ENCODE data around the gene REEP3. TPM values are rescaled to one million over a fixed set of nuclear protein-coding genes. Genes with fewer than 3 reads are reported as not detected.
"Not testable (repeated sequence)": the region's sequence is repeated elsewhere in the genome, so short reads cannot be mapped to it uniquely, and the experiment has no call there.

Gene REEP3
- total and polyA plus RNA-seq, 7 experiments from 2014 or later, result 1.6 to 21.6 (median 8.1) TPM

GRCh38 chr10:63481815-63482421 is 39.3 kb upstream of the REEP3 start:
- CTCF ChIA-PET, result interaction anchor here (1.1 kb wide), 1 partner anchor 29 kb away, joined by 3 read pairs; no protein-coding TSS in a partner anchor

GRCh38 chr10:63483983-63484382 is 37.2 kb upstream of the REEP3 start:
- Mint-ChIP-seq H3K27me3 (no peaks in the 10 kb centered on the region), H3K4me1 (peaks cover 6 to 36% (median 24%) of the 10 kb centered on the region in 7 donors), H3K27ac (no peak overlapping the region), H3K4me3 (no peak overlapping the region), H3K36me3 (peaks cover 0 to 2% (median 0%) of the 10 kb centered on the region in 5 donors), H3K9me3 (no peaks in the 10 kb centered on the region)
- CTCF ChIA-PET, result no interaction called here
- POLR2A ChIA-PET, result interaction anchor here (0.9 kb wide), 1 partner anchor 37 kb away, joined by 3 read pairs; the partner anchor contains the start of gene REEP3
- DNase-seq (no peak), ATAC-seq (no peak)
- Histone ChIP-seq H3K36me3 (ENCODE audit: control insufficient read depth in 2 of 3, insufficient read depth in 3 of 3, low read length in 3 of 3) (no peaks in the 10 kb centered on the region), H3K27ac (ENCODE audit: low read depth, low read length) (no peak overlapping the region), H3K4me3 (ENCODE audit: low read length) (no peak overlapping the region), H3K9me3 (ENCODE audit: control insufficient read depth in 2 of 3, low read length in 3 of 3) (no peaks in the 10 kb centered on the region), H3K4me1 (ENCODE audit: control insufficient read depth in 2 of 2, insufficient read depth in 2 of 2, low read length in 2 of 2) (peaks cover 0 to 3% of the 10 kb centered on the region in 2 donors), H3K27me3 (ENCODE audit: control insufficient read depth in 2 of 2, insufficient read depth in 2 of 2, low read length in 2 of 2) (no peaks in the 10 kb centered on the region)
- intact Hi-C loops (cut with micrococcal nuclease), result loop anchor here in 1 of 2 donors (2.0 kb wide), 1 partner anchor 17 kb away; no protein-coding TSS in a partner anchor

More at GRCh38 chr10:63481815-63482421, 39.3 kb upstream of the REEP3 start:
- no peaks in the 10 kb centered on the region for H3K27me3 Mint-ChIP-seq
- ATAC-seq (no peak), DNase-seq (no peak)
- H3K27ac ChIP-seq (ENCODE audit: low read depth, low read length), result no peak overlapping the region
- intact Hi-C loops (cut with micrococcal nuclease), result loop anchor here in 1 of 2 donors (2.0 kb wide), 1 partner anchor 15 kb away; no protein-coding TSS in a partner anchor
- H3K9me3 ChIP-seq (ENCODE audit: control insufficient read depth in 2 of 3, low read length in 3 of 3), result no peaks in the 10 kb centered on the region
- POLR2A ChIA-PET, result interaction anchor here (0.6 kb wide), 1 partner anchor 205 kb away, joined by 3 read pairs; no protein-coding TSS in a partner anchor
- H3K9me3 Mint-ChIP-seq, result peaks cover 0 to 2% (median 0%) of the 10 kb centered on the region in 11 donors
- no peak overlapping the region for H3K4me3 Mint-ChIP-seq
- H3K4me3 ChIP-seq (ENCODE audit: low read length), result no peak overlapping the region
- H3K4me1 Mint-ChIP-seq, result peaks cover 6 to 43% (median 29%) of the 10 kb centered on the region in 7 donors
- no peak overlapping the region for H3K27ac Mint-ChIP-seq
- peaks cover 0 to 3% of the 10 kb centered on the region in 2 donors for H3K4me1 ChIP-seq (ENCODE audit: control insufficient read depth in 2 of 2, insufficient read depth in 2 of 2, low read length in 2 of 2)
- H3K27me3 ChIP-seq (ENCODE audit: control insufficient read depth in 2 of 2, insufficient read depth in 2 of 2, low read length in 2 of 2), result no peaks in the 10 kb centered on the region
- H3K36me3 ChIP-seq (ENCODE audit: control insufficient read depth in 2 of 3, insufficient read depth in 3 of 3, low read length in 3 of 3), result no peaks in the 10 kb centered on the region
- peaks cover 0 to 4% (median 0%) of the 10 kb centered on the region in 5 donors for H3K36me3 Mint-ChIP-seq

- Histone ChIP-seq H3K27me3 (ENCODE audit: control insufficient read depth in 2 of 2, insufficient read depth in 2 of 2, low read length in 2 of 2) (no peaks in the 10 kb centered on the region), H3K4me3 (ENCODE audit: low read length) (no peak overlapping the region), H3K27ac (ENCODE audit: low read depth, low read length) (no peak overlapping the region), H3K4me1 (ENCODE audit: control insufficient read depth in 2 of 2, insufficient read depth in 2 of 2, low read length in 2 of 2) (peaks cover 0 to 3% of the 10 kb centered on the region in 2 donors), H3K36me3 (ENCODE audit: control insufficient read depth in 2 of 3, insufficient read depth in 3 of 3, low read length in 3 of 3) (no peaks in the 10 kb centered on the region), H3K9me3 (ENCODE audit: control insufficient read depth in 2 of 3, low read length in 3 of 3) (no peaks in the 10 kb centered on the region)
- ATAC-seq (no peak), DNase-seq (no peak)
- peaks cover 0 to 30% (median 23%) of the 10 kb centered on the region in 7 donors for H3K4me1 Mint-ChIP-seq
- H3K27ac Mint-ChIP-seq, result no peak overlapping the region
- H3K9me3 Mint-ChIP-seq, result no peaks in the 10 kb centered on the region
- peaks cover 0 to 6% (median 0%) of the 10 kb centered on the region in 5 donors for H3K36me3 Mint-ChIP-seq
- intact Hi-C loops (cut with micrococcal nuclease), result no loop called here
- H3K4me3 Mint-ChIP-seq, result no peak overlapping the region
- no peaks in the 10 kb centered on the region for H3K27me3 Mint-ChIP-seq
- POLR2A ChIA-PET, result no interaction called here
- CTCF ChIA-PET, result no interaction called here
Observed at GRCh38 chr10:63487990-63488389, 33.2 kb upstream of the REEP3 start.

- CTCF ChIA-PET, result no interaction called here
- no peak for ATAC-seq
- POLR2A ChIA-PET, result no interaction called here
Observed at GRCh38 chr10:63489838-63490237, 31.4 kb upstream of the REEP3 start.

GRCh38 chr10:63491588-63492316 is 29.4 kb upstream of the REEP3 start:
- no peak for DNase-seq
- H3K4me3 Mint-ChIP-seq, result no peak overlapping the region
- ChIA-PET CTCF (no interaction called here), POLR2A (no interaction called here)
- Histone ChIP-seq H3K4me1 (ENCODE audit: control insufficient read depth in 2 of 2, insufficient read depth in 2 of 2, low read length in 2 of 2) (peaks cover 0 to under 1% of the 10 kb centered on the region in 2 donors), H3K9me3 (ENCODE audit: control insufficient read depth in 2 of 3, low read length in 3 of 3) (no peaks in the 10 kb centered on the region), H3K36me3 (ENCODE audit: control insufficient read depth in 2 of 3, insufficient read depth in 3 of 3, low read length in 3 of 3) (no peaks in the 10 kb centered on the region), H3K4me3 (ENCODE audit: low read length) (no peak overlapping the region), H3K27ac (ENCODE audit: low read depth, low read length) (no peak overlapping the region), H3K27me3 (ENCODE audit: control insufficient read depth in 2 of 2, insufficient read depth in 2 of 2, low read length in 2 of 2) (no peaks in the 10 kb centered on the region)
- peaks cover 0 to 2% (median 0%) of the 10 kb centered on the region in 11 donors for H3K9me3 Mint-ChIP-seq
- intact Hi-C loops (cut with micrococcal nuclease), result no loop called here
- H3K27ac Mint-ChIP-seq, result no peak overlapping the region
- peaks cover 0 to 10% (median 9%) of the 10 kb centered on the region in 5 donors for H3K36me3 Mint-ChIP-seq
- peaks cover 0 to 24% (median 17%) of the 10 kb centered on the region in 7 donors for H3K4me1 Mint-ChIP-seq
- no peaks in the 10 kb centered on the region for H3K27me3 Mint-ChIP-seq
- ATAC-seq, result no peak

More at GRCh38 chr10:63489838-63490237, 31.4 kb upstream of the REEP3 start:
- intact Hi-C loops (cut with micrococcal nuclease), result no loop called here
- no peak overlapping the region for H3K27ac ChIP-seq (ENCODE audit: low read depth, low read length)
- H3K27me3 Mint-ChIP-seq, result no peaks in the 10 kb centered on the region
- peaks cover 0 to 3% of the 10 kb centered on the region in 2 donors for H3K4me1 ChIP-seq (ENCODE audit: control insufficient read depth in 2 of 2, insufficient read depth in 2 of 2, low read length in 2 of 2)
- no peak overlapping the region for H3K4me3 ChIP-seq (ENCODE audit: low read length)
- H3K9me3 Mint-ChIP-seq, result no peaks in the 10 kb centered on the region
- H3K4me3 Mint-ChIP-seq, result no peak overlapping the region
- peak overlapping the region in 2 of 9 donors; percentile 43 to 63 for H3K27ac Mint-ChIP-seq
- no peaks in the 10 kb centered on the region for H3K27me3 ChIP-seq (ENCODE audit: control insufficient read depth in 2 of 2, insufficient read depth in 2 of 2, low read length in 2 of 2)
- H3K36me3 Mint-ChIP-seq, result peaks cover 0 to 4% (median 0%) of the 10 kb centered on the region in 5 donors
- DNase-seq, result no peak
- H3K36me3 ChIP-seq (ENCODE audit: control insufficient read depth in 2 of 3, insufficient read depth in 3 of 3, low read length in 3 of 3), result no peaks in the 10 kb centered on the region
- no peaks in the 10 kb centered on the region for H3K9me3 ChIP-seq (ENCODE audit: control insufficient read depth in 2 of 3, low read length in 3 of 3)
- H3K4me1 Mint-ChIP-seq, result peaks cover 0 to 19% (median 12%) of the 10 kb centered on the region in 7 donors

GRCh38 chr10:63492317-63492690 is 28.9 kb upstream of the REEP3 start:
- Mint-ChIP-seq H3K4me1 (peaks cover 0 to 29% (median 22%) of the 10 kb centered on the region in 7 donors), H3K36me3 (peaks cover 0 to 11% (median 10%) of the 10 kb centered on the region in 5 donors)
- H3K36me3 ChIP-seq (ENCODE audit: control insufficient read depth in 2 of 3, insufficient read depth in 3 of 3, low read length in 3 of 3); POLR2A ChIA-PET; DNase-seq; H3K27me3 Mint-ChIP-seq; CTCF ChIA-PET; intact Hi-C loops (cut with micrococcal nuclease); H3K4me3 ChIP-seq (ENCODE audit: low read length); H3K4me3 Mint-ChIP-seq; H3K9me3 Mint-ChIP-seq; H3K27ac ChIP-seq (ENCODE audit: low read depth, low read length); H3K27ac Mint-ChIP-seq; H3K9me3 ChIP-seq (ENCODE audit: control insufficient read depth in 2 of 3, low read length in 3 of 3); H3K27me3 ChIP-seq (ENCODE audit: control insufficient read depth in 2 of 2, insufficient read depth in 2 of 2, low read length in 2 of 2); ATAC-seq; H3K4me1 ChIP-seq (ENCODE audit: control insufficient read depth in 2 of 2, insufficient read depth in 2 of 2, low read length in 2 of 2): not testable (repeated sequence)
